Measurements from ENCODE around the gene CUBN. TPM values are rescaled to one million over a fixed set of nuclear protein-coding genes. Genes with fewer than 3 reads are reported as not detected.

CUBN gene
- total and polyA plus RNA-seq, 2 of the 13 experiments (the other 11 are each of a cell fraction or from before 2014, with no cell fraction given) = 0.27 to 0.32 TPM

DNA sequence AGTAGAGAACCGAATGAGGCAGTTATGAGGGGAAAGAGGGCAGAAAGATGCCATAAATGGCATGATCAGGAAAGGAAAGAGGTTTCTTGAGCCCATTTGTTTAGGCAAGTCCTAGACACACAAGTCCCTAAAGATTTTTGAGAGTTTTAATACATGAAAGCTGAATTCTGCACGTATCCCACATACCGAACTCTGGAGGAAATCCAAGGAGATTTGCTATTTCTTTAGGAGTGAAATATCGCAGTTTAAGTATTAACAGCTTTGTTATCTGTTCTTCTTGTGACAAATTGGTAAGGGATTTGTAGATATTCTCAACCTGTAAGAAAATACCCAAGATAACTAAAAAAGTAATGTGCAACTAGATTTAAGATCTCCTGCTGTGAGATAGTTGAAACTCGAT lies 23.7 kb upstream of the CUBN start:
- no peak for FAIRE-seq
- intact Hi-C loops (cut with micrococcal nuclease; ENCODE audit: unreplicated experiment) (no loop called here), in situ Hi-C loops (cut with HindIII; ENCODE audit: extremely low pct_ligation_motif_present, low pct_unique_long_range_greater_than_20kb) (no loop called here)
- Histone ChIP-seq H3K36me3 (replicated peaks in 1 of 2; ENCODE audit: control insufficient read depth in 1 of 2, insufficient read depth in 2 of 2, low read length in 2 of 2) (no peaks in the 10 kb centered on the region), H3K79me2 (ENCODE audit: insufficient read depth, low read length) (no peaks in the 10 kb centered on the region), H3K4me1 (ENCODE audit: insufficient read depth, low read length) (peaks cover under 1% of the 10 kb centered on the region), H3K27me3 (ENCODE audit: control insufficient read depth in 1 of 2, insufficient read depth in 2 of 2, low read length in 2 of 2) (no peaks in the 10 kb centered on the region), H3K9me3 (ENCODE audit: low read length) (no peaks in the 10 kb centered on the region), H3K4me2 (ENCODE audit: low read depth, low read length) (no peak overlapping the region), H3K4me3 (replicated peaks in 1 of 3; ENCODE audit: insufficient read depth in 1 of 3, low read depth in 2 of 3, low read length in 3 of 3) (no peak overlapping the region), H3K9ac (ENCODE audit: insufficient read depth, low read depth, low read length) (no peak overlapping the region), H4K20me1 (ENCODE audit: insufficient read depth, low read length) (no peaks in the 10 kb centered on the region), H2AFZ (ENCODE audit: low read length) (no peak overlapping the region), H3K27ac (ENCODE audit: extremely low read length, insufficient read depth, low read length) (no peak overlapping the region)
- BruUV-seq (replicated peaks) = no TSS peak
- ChIA-PET POLR2A (no interaction called here), CTCF (ENCODE audit: low intra/inter-chr PET ratio, low total read pairs) (no interaction called here)
- TF ChIP-seq, protein P1, sequence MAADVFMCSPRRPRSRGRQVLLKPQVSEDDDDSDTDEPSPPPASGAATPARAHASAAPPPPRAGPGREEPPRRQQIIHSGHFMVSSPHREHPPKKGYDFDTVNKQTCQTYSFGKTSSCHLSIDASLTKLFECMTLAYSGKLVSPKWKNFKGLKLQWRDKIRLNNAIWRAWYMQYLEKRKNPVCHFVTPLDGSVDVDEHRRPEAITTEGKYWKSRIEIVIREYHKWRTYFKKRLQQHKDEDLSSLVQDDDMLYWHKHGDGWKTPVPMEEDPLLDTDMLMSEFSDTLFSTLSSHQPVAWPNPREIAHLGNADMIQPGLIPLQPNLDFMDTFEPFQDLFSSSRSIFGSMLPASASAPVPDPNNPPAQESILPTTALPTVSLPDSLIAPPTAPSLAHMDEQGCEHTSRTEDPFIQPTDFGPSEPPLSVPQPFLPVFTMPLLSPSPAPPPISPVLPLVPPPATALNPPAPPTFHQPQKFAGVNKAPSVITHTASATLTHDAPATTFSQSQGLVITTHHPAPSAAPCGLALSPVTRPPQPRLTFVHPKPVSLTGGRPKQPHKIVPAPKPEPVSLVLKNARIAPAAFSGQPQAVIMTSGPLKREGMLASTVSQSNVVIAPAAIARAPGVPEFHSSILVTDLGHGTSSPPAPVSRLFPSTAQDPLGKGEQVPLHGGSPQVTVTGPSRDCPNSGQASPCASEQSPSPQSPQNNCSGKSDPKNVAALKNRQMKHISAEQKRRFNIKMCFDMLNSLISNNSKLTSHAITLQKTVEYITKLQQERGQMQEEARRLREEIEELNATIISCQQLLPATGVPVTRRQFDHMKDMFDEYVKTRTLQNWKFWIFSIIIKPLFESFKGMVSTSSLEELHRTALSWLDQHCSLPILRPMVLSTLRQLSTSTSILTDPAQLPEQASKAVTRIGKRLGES (CRISPR knock-in tag; IDR thresholded peaks at IDR 0.05; ENCODE audit: borderline replicate concordance) = no peak
- TF ChIP-seq EEA1 (CRISPR knock-in tag; IDR thresholded peaks at IDR 0.05; ENCODE audit: borderline replicate concordance) (no peak), FOXA3 (CRISPR knock-in tag; IDR thresholded peaks at IDR 0.05) (no peak), NFIB (CRISPR knock-in tag; IDR thresholded peaks at IDR 0.05; ENCODE audit: borderline replicate concordance) (no peak), NR3C1 (CRISPR knock-in tag; IDR thresholded peaks at IDR 0.05) (no peak), NFKB2 (CRISPR knock-in tag; IDR thresholded peaks at IDR 0.05; ENCODE audit: borderline replicate concordance) (no peak)
- DNase-seq (ENCODE audit: low spot score) = no peak
- WGBS (ENCODE audit: low lambda C conversion rate) = 76% methylated on average over 5 of the region's 5 CpGs
- no peak for ATAC-seq

DNA sequence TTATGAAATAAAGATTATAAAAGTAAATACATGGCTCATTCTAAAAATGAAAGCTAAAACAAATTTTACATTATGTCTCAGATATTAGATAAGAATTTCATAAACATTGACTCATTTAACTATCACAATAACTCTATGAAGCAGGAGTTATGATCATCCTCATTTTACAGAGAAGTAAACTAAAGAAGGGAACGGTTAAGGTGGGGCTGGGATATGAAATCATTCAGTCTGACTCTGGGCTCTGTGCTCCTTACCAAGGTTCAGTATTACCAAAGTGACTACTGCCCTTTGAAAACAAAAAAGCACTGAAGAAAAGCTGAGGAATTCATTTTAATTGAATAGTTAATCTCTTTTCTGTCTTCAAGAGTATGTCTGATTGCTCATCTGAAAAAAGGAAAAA lies 22.1 kb upstream of the CUBN start:
- Histone ChIP-seq H3K9ac (ENCODE audit: insufficient read depth, low read depth, low read length) (no peak overlapping the region), H4K20me1 (ENCODE audit: insufficient read depth, low read length) (no peaks in the 10 kb centered on the region), H3K79me2 (ENCODE audit: insufficient read depth, low read length) (no peaks in the 10 kb centered on the region), H2AFZ (ENCODE audit: low read length) (no peak overlapping the region), H3K4me2 (ENCODE audit: low read depth, low read length) (no peak overlapping the region), H3K36me3 (replicated peaks in 1 of 2; ENCODE audit: control insufficient read depth in 1 of 2, insufficient read depth in 2 of 2, low read length in 2 of 2) (no peaks in the 10 kb centered on the region), H3K4me1 (ENCODE audit: insufficient read depth, low read length) (peaks cover 9% of the 10 kb centered on the region), H3K4me3 (replicated peaks in 1 of 3; ENCODE audit: insufficient read depth in 1 of 3, low read depth in 2 of 3, low read length in 3 of 3) (no peak overlapping the region), H3K27ac (ENCODE audit: extremely low read length, insufficient read depth, low read length) (no peak overlapping the region), H3K9me3 (ENCODE audit: low read length) (no peaks in the 10 kb centered on the region), H3K27me3 (ENCODE audit: control insufficient read depth in 1 of 2, insufficient read depth in 2 of 2, low read length in 2 of 2) (no peaks in the 10 kb centered on the region)
- intact Hi-C loops (cut with micrococcal nuclease; ENCODE audit: unreplicated experiment) = no loop called here
- DNase-seq (ENCODE audit: low spot score) = no peak
- no peak for ATAC-seq
- in situ Hi-C loops (cut with HindIII; ENCODE audit: extremely low pct_ligation_motif_present, low pct_unique_long_range_greater_than_20kb) = no loop called here
- POLR2A ChIA-PET = no interaction called here
- FAIRE-seq = no peak
- 86% methylated on average over 1 of the region's 1 CpG for WGBS (ENCODE audit: low lambda C conversion rate)
- no TSS peak for BruUV-seq (replicated peaks)
- CTCF ChIA-PET (ENCODE audit: low intra/inter-chr PET ratio, low total read pairs) = no interaction called here
- TF ChIP-seq ATAD3A (CRISPR knock-in tag; IDR thresholded peaks at IDR 0.05) = no peak
- TF ChIP-seq, protein P2, sequence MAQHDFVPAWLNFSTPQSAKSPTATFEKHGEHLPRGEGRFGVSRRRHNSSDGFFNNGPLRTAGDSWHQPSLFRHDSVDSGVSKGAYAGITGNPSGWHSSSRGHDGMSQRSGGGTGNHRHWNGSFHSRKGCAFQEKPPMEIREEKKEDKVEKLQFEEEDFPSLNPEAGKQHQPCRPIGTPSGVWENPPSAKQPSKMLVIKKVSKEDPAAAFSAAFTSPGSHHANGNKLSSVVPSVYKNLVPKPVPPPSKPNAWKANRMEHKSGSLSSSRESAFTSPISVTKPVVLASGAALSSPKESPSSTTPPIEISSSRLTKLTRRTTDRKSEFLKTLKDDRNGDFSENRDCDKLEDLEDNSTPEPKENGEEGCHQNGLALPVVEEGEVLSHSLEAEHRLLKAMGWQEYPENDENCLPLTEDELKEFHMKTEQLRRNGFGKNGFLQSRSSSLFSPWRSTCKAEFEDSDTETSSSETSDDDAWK (CRISPR knock-in tag; IDR thresholded peaks at IDR 0.05) = no peak
- TF ChIP-seq, protein P3, sequence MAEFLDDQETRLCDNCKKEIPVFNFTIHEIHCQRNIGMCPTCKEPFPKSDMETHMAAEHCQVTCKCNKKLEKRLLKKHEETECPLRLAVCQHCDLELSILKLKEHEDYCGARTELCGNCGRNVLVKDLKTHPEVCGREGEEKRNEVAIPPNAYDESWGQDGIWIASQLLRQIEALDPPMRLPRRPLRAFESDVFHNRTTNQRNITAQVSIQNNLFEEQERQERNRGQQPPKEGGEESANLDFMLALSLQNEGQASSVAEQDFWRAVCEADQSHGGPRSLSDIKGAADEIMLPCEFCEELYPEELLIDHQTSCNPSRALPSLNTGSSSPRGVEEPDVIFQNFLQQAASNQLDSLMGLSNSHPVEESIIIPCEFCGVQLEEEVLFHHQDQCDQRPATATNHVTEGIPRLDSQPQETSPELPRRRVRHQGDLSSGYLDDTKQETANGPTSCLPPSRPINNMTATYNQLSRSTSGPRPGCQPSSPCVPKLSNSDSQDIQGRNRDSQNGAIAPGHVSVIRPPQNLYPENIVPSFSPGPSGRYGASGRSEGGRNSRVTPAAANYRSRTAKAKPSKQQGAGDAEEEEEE (CRISPR knock-in tag; IDR thresholded peaks at IDR 0.05; ENCODE audit: borderline replicate concordance) = no peak
- TF ChIP-seq, protein P4, sequence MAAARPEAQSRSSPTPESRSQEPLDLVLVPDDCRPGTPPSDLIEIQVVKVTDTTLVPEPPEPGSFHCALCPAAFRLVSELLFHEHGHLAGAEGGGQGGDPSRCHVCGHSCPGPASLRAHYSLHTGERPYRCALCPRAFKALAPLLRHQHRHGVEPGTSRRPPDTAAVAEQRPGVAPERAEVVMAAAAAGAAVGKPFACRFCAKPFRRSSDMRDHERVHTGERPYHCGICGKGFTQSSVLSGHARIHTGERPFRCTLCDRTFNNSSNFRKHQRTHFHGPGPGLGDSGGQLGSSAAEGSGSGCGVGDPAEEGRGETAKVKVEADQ (CRISPR knock-in tag; IDR thresholded peaks at IDR 0.05; ENCODE audit: borderline replicate concordance) = no peak
- TF ChIP-seq, protein P5, sequence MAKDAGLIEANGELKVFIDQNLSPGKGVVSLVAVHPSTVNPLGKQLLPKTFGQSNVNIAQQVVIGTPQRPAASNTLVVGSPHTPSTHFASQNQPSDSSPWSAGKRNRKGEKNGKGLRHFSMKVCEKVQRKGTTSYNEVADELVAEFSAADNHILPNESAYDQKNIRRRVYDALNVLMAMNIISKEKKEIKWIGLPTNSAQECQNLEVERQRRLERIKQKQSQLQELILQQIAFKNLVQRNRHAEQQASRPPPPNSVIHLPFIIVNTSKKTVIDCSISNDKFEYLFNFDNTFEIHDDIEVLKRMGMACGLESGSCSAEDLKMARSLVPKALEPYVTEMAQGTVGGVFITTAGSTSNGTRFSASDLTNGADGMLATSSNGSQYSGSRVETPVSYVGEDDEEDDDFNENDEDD (CRISPR knock-in tag; IDR thresholded peaks at IDR 0.05; ENCODE audit: borderline replicate concordance) = no peak
